Neuronal stem cell (in vitro differentiated cells): ENCODE results near the gene CYP1B1.

Source experiments
- DNase-seq: peaks from one replicate; pipeline ENCODE4 v3.0.0-alpha.2; 2013; ENCODE audit warnings: low spot score
- H2AFZ ChIP-seq: one replicate; pipeline ENCODE4 v1.6.1; 2013; ENCODE audit warnings: mild to moderate bottlenecking, low read length, inconsistent platforms
- H2AK5ac ChIP-seq: 2 replicates; pipeline ENCODE4 v1.6.1; 2013; ENCODE audit warnings: low read depth, mild to moderate bottlenecking, inconsistent platforms, low read length, moderate library complexity, mixed read lengths
- H2BK120ac ChIP-seq: 2 replicates; pipeline ENCODE4 v1.6.1; 2013; ENCODE audit warnings: low read depth, mild to moderate bottlenecking, inconsistent platforms, low read length, moderate library complexity, mixed read lengths
- H2BK12ac ChIP-seq: one replicate; pipeline ENCODE4 v1.6.1; 2013; ENCODE audit warnings: low read length, inconsistent platforms
- H2BK15ac ChIP-seq: 2 replicates; pipeline ENCODE4 v1.6.1; 2013; ENCODE audit warnings: mild to moderate bottlenecking, low read length, inconsistent platforms, mixed read lengths
- H2BK5ac ChIP-seq: one replicate; pipeline ENCODE4 v1.6.1; 2013; ENCODE audit warnings: inconsistent platforms, mild to moderate bottlenecking, low read length, moderate library complexity
- H3K14ac ChIP-seq: one replicate; pipeline ENCODE4 v1.6.1; 2013; ENCODE audit warnings: low read length, inconsistent platforms
- H3K18ac ChIP-seq: 2 replicates; pipeline ENCODE4 v1.6.1; 2013; ENCODE audit warnings: low read length, inconsistent platforms
- H3K23ac ChIP-seq: 2 replicates; pipeline ENCODE4 v1.6.1; 2013; ENCODE audit warnings: low read depth, mild to moderate bottlenecking, mixed read lengths, low read length, inconsistent platforms; ENCODE audit not compliant: poor library complexity
- H3K27ac ChIP-seq: replicated peaks from 3 replicates; pipeline ENCODE4 v1.5.1; 2013; ENCODE audit warnings: low read length, inconsistent platforms
- H3K27me3 ChIP-seq, 3 experiments: 2 replicates each; pipeline ENCODE4 v1.6.1; 2013; ENCODE audit warnings: low read length in 3 of 3, mild to moderate bottlenecking in 2 of 3, inconsistent platforms in 1 of 3, low read depth in 1 of 3, mixed read lengths in 1 of 3, moderate library complexity in 1 of 3; ENCODE audit not compliant: control insufficient read depth in 3 of 3, insufficient read depth in 3 of 3
- H3K36me3 ChIP-seq, 2 donors: replicated peaks in 1 of 2; 2 replicates each; pipeline ENCODE4 v1.6.1; 2013; ENCODE audit warnings: low read length in 2 of 2; ENCODE audit not compliant: control insufficient read depth in 2 of 2, insufficient read depth in 2 of 2
- H3K4ac ChIP-seq: 2 replicates; pipeline ENCODE4 v1.6.1; 2013; ENCODE audit warnings: inconsistent platforms, mild to moderate bottlenecking, low read length, moderate library complexity
- H3K4me1 ChIP-seq, 2 donors: 1 replicate in 1 of 2; 2 replicates in 1 of 2; pipeline ENCODE4 v1.6.1; 2013; ENCODE audit warnings: low read length in 2 of 2, low read depth in 1 of 2; ENCODE audit not compliant: control insufficient read depth in 2 of 2, insufficient read depth in 1 of 2
- H3K4me2 ChIP-seq: one replicate; pipeline ENCODE4 v1.6.1; 2013; ENCODE audit warnings: mild to moderate bottlenecking, low read length, inconsistent platforms; ENCODE audit not compliant: insufficient read depth, poor library complexity, severe bottlenecking
- H3K4me3 ChIP-seq, 2 donors: 2 replicates each; pipeline ENCODE4 v1.5.1; 2013; ENCODE audit warnings: low read length in 2 of 2, mild to moderate bottlenecking in 2 of 2, inconsistent platforms in 1 of 2, moderate library complexity in 1 of 2
- H3K79me1 ChIP-seq: one replicate; pipeline ENCODE4 v1.6.1; 2013; ENCODE audit warnings: low read depth, mild to moderate bottlenecking, inconsistent platforms, low read length, moderate library complexity
- H3K9ac ChIP-seq: one replicate; pipeline ENCODE4 v1.6.1; 2013; ENCODE audit warnings: mild to moderate bottlenecking, low read depth, low read length, inconsistent platforms; ENCODE audit not compliant: poor library complexity
- H3K9me3 ChIP-seq, 2 donors: replicated peaks in 1 of 2; 2 replicates each; pipeline versions ENCODE3 to v1.6.1; 2013; ENCODE audit warnings: low read length in 2 of 2, mild to moderate bottlenecking in 2 of 2, inconsistent platforms in 1 of 2, low read depth in 1 of 2, mixed read lengths in 1 of 2, moderate library complexity in 1 of 2; ENCODE audit not compliant: control insufficient read depth in 2 of 2, insufficient read depth in 1 of 2
- H4K8ac ChIP-seq: one replicate; pipeline ENCODE4 v1.6.1; 2013; ENCODE audit warnings: low read depth, mild to moderate bottlenecking, inconsistent platforms, low read length, moderate library complexity
- H4K91ac ChIP-seq: one replicate; pipeline ENCODE4 v1.6.1; 2013; ENCODE audit warnings: low read length, low read depth, mild to moderate bottlenecking, inconsistent platforms; ENCODE audit not compliant: poor library complexity
- WGBS, 2 donors: extraction: QIAGEN DNeasy Blood & Tissue Kit; methylation state at CpG; one replicate each; pipeline ENCODE4 v1.1.7; 2013; ENCODE audit warnings: missing lambda C conversion rate in 2 of 2, mixed read lengths in 1 of 2; ENCODE audit not compliant: insufficient read length in 2 of 2, insufficient replicate concordance in 1 of 2; ENCODE audit errors: extremely low coverage in 2 of 2; 5-methylcytosine and 5-hydroxymethylcytosine counted together

CYP1B1 gene

DNA sequence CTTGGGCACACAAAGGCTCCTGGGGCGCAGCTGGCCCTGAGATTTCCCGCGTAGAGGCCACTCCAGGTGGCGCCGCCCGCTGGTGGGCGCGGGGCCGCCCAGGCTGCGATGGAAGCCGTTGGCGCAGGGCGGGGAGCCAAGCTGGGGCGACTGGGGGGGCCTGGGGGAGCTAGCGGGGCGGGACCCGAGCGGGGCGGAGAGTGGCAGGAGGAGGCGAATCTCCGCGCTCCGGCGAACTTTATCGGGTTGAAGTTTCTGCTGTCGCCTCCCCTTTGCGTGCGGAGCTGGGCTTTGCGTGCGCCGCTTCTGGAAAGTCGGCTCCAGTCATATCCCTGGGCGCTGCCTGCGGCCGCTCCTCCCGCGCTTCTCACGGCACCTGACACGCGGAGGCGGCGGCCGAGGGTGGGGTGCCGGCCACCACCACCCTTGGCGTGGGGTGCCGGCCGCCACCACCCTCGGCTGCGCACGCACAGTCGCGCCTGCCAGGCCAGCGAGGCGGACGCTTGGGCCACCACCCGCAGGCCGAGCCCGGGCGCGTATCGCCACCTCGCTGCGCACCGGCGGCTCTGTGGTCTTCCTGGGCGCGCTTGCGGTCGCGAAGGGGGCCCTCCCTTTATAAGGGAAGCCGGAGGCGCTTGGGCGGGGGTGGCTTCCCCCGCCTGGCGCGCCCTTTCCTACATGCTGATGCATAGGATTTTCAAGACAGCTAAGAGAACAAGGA lies 919 bp upstream of the CYP1B1 start:
- Histone ChIP-seq H3K18ac (peak overlapping the region; percentile 92), H2AFZ (peak overlapping the region; percentile 99), H2BK5ac (no peak overlapping the region), H3K9me3 (peaks cover 7 to 26% of the 10 kb centered on the region in 2 donors), H4K91ac (no peak overlapping the region), H2BK15ac (no peak overlapping the region), H3K9ac (peak overlapping the region; percentile 83), H3K4ac (no peak overlapping the region), H3K36me3 (no peaks in the 10 kb centered on the region), H3K79me1 (no peaks in the 10 kb centered on the region), H3K4me1 (peaks cover 2 to 20% of the 10 kb centered on the region in 2 donors), H3K4me3 (peak overlapping the region; percentile 55 to 87), H4K8ac (no peak overlapping the region), H3K14ac (no peak overlapping the region), H3K4me2 (peak overlapping the region; percentile 89), H3K23ac (peak overlapping the region; percentile 93), H2AK5ac (no peak overlapping the region), H3K27ac (no peak overlapping the region), H2BK120ac (no peak overlapping the region), H3K27me3 (peaks cover 24 to 50% (median 45%) of the 10 kb centered on the region in 3 experiments), H2BK12ac (no peak overlapping the region)
- DNase-seq, result peak; percentile 65
- WGBS, 2 donors, result no CpG with 5 or more reads among the region's 76 CpGs

DNA sequence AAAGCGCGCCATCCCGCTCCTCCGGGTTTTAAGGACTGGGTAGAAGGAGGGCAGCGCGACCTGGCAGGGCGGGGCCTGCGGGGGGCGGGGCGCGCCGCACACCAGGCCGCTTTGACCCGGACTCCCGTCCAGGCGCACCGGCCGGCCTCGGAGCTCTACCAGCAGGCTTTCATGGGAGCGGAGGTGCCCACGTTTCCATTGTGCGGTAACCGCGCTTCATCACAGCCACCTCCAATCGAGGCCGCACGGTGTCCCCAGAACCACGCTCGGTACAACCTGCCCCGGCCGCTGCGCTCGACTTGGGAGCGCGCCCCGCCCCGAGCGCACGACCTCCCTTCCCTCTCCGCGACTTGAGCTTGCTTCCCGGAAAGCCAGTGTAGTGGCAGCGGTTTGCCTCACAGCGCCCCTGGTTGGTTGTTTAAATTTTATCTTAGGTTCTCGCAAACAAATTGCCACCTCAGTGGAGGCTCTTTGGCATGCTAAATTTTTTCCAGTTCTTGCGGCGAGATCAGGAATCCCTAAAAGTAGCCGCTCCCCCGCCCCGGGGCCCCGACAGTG lies 280 bp upstream of the CYP1B1 start:
- no peak overlapping the region for H2BK5ac ChIP-seq
- DNase-seq, result peak; percentile 66
- H3K23ac ChIP-seq, result peak overlapping the region; percentile 93
- H3K4ac ChIP-seq, result no peak overlapping the region
- peak overlapping the region; percentile 32 for H2AK5ac ChIP-seq
- peaks cover 7 to 26% of the 10 kb centered on the region in 2 donors for H3K9me3 ChIP-seq
- H3K27me3 ChIP-seq, result peaks cover 24 to 50% (median 45%) of the 10 kb centered on the region in 3 experiments
- peak overlapping the region; percentile 99 for H2AFZ ChIP-seq
- no peaks in the 10 kb centered on the region for H3K36me3 ChIP-seq
- H3K4me1 ChIP-seq, result peaks cover 2 to 20% of the 10 kb centered on the region in 2 donors
- no peak overlapping the region for H4K91ac ChIP-seq
- whole genome bisulfite sequencing, 2 donors, result no CpG with 5 or more reads among the region's 51 CpGs
- peak overlapping the region; percentile 55 to 87 for H3K4me3 ChIP-seq
- no peak overlapping the region for H4K8ac ChIP-seq
- H3K9ac ChIP-seq, result peak overlapping the region; percentile 81
- no peak overlapping the region for H3K27ac ChIP-seq
- H3K4me2 ChIP-seq, result peak overlapping the region; percentile 89
- H2BK120ac ChIP-seq, result no peak overlapping the region
- H2BK15ac ChIP-seq, result peak overlapping the region; percentile 46
- peak overlapping the region; percentile 8 for H3K14ac ChIP-seq
- peak overlapping the region; percentile 92 for H3K18ac ChIP-seq
- H3K79me1 ChIP-seq, result no peaks in the 10 kb centered on the region
- peak overlapping the region; percentile 58 for H2BK12ac ChIP-seq

DNA sequence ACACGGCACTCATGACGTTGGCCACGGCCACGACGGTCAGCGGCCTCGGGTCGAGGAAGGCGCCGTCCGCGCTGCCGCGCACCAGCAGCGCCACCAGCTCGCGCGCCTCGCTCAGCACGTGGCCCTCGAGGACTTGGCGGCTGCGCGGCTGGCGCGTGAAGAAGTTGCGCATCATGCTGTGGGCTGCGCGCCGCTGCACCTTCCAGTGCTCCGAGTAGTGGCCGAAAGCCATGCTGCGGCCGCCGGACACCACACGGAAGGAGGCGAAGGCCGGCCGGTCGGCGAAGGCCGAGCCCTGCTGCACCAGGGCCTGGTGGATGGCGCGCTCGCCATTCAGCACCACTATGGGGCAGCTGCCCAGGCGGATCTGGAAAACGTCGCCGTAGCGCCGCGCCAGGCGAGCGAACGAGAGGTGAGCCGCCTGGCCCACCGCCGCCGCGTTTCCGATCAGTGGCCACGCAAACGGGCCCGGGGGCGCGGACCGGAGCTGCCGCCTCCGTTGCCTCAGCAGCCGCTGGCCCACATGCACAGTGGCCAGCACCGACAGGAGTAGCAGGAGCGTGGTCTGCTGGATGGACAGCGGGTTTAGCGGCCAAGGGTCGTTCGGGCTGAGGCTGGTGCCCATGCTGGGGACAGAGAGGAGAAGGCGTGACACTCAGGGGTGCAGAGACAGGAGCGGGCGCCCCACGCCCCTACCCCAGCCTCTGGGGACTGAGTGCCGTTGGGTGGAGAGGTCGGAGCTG lies 1.0 kb downstream of the CYP1B1 start:
- H3K4me3 ChIP-seq, result peak overlapping the region in 1 of 2 donors; percentile 49
- no peaks in the 10 kb centered on the region for H3K36me3 ChIP-seq
- peak; percentile 50 for DNase-seq
- H3K27me3 ChIP-seq, result peaks cover 24 to 48% (median 45%) of the 10 kb centered on the region in 3 experiments
- peak overlapping the region; percentile 85 for H2BK15ac ChIP-seq
- H3K4me1 ChIP-seq, result peaks cover 2 to 20% of the 10 kb centered on the region in 2 donors
- H2BK12ac ChIP-seq, result peak overlapping the region; percentile 73
- peak overlapping the region; percentile 97 for H3K23ac ChIP-seq
- no peak overlapping the region for H2BK5ac ChIP-seq
- peak overlapping the region; percentile 89 for H3K4me2 ChIP-seq
- no peak overlapping the region for H4K91ac ChIP-seq
- no peaks in the 10 kb centered on the region for H3K79me1 ChIP-seq
- H4K8ac ChIP-seq, result peak overlapping the region; percentile 65
- peak overlapping the region; percentile 87 for H3K18ac ChIP-seq
- WGBS, 2 donors, result no CpG with 5 or more reads among the region's 82 CpGs
- peak overlapping the region; percentile 83 for H2AK5ac ChIP-seq
- H3K9ac ChIP-seq, result peak overlapping the region; percentile 60
- no peak overlapping the region for H3K4ac ChIP-seq
- peaks cover 7 to 26% of the 10 kb centered on the region in 2 donors for H3K9me3 ChIP-seq
- peak overlapping the region; percentile 99 for H2AFZ ChIP-seq
- H2BK120ac ChIP-seq, result no peak overlapping the region
- H3K27ac ChIP-seq, result no peak overlapping the region
- peak overlapping the region; percentile 31 for H3K14ac ChIP-seq
